Activated naive CD4-positive, alpha-beta T cell treated with anti-CD3 and anti-CD28 coated beads for 36 hours (primary cell): Measurements from ENCODE around the gene CKS2. TPM values are rescaled to one million over a fixed set of nuclear protein-coding genes. Genes with fewer than 3 reads are reported as not detected.
A peak's percentile ranks its signal among the peaks of the same experiment; 100 is the strongest.

Source experiments
- CTCF ChIA-PET: fragments of 350-600 bp; sonication (Branson Sonifier 250); formaldehyde crosslinking; loops from one replicate; lab custom pipeline; 2021; ENCODE audit warnings: antibody characterized with exemption; lab: Charles Lee
- DNase-seq: peaks from one replicate; pipeline ENCODE4 v3.0.0-alpha.2; 2020
- H3K27ac Mint-ChIP-seq: one replicate; pipeline ENCODE4 v1.8.0; 2021; ENCODE audit warnings: mild to moderate bottlenecking, mixed read lengths
- H3K27me3 Mint-ChIP-seq: one replicate; pipeline ENCODE4 v1.8.0; 2021; ENCODE audit warnings: low read depth, mixed read lengths
- H3K36me3 Mint-ChIP-seq: one replicate; pipeline ENCODE4 v1.8.0; 2021; ENCODE audit warnings: low read depth, mixed read lengths
- H3K4me1 Mint-ChIP-seq: one replicate; pipeline ENCODE4 v1.8.0; 2021; ENCODE audit warnings: low read depth, mixed read lengths
- H3K4me3 Mint-ChIP-seq: one replicate; pipeline ENCODE4 v1.8.0; 2021; ENCODE audit warnings: mild to moderate bottlenecking, moderate library complexity, mixed read lengths
- H3K9me3 Mint-ChIP-seq: one replicate; pipeline ENCODE4 v1.8.0; 2021; ENCODE audit warnings: mixed read lengths
- intact Hi-C: fragments of 100-400 bp; cut with micrococcal nuclease; formaldehyde crosslinking; loops from one replicate; pipeline ENCODE4 v1.15.1; 2023
- total RNA-seq, 2 experiments: library from RNA; stranded (reverse); gene quantifications; one replicate each; pipeline ENCODE4 v1.2.3, GENCODE V29; 2021

CKS2 gene
- total RNA-seq, 2 experiments from 2014 or later, result 278 to 292 TPM

DNA sequence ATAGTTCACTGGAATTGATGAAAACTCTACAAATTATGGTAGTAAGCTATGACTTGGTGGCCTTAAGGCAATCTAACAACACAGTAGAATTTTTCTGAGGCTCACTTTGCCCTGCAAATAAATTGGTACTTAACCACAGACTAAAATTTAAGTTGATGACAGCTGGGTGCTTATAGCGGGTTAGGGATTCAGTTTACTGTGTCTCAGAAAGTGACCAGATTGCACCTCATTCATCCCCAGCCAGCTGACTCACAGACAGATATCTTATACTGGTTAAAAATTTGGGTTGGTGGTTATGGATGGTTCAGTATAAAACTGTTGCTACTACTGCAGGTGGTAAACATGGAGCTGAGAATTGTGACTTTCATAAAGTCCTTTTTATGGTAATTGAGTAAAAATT is 2.8 kb downstream of the CKS2 start:
- CTCF ChIA-PET, result no interaction called here
- Mint-ChIP-seq H3K4me1 (peaks cover 63% of the 10 kb centered on the region), H3K27me3 (no peaks in the 10 kb centered on the region), H3K36me3 (peaks cover 63% of the 10 kb centered on the region), H3K9me3 (no peaks in the 10 kb centered on the region), H3K27ac (no peak overlapping the region), H3K4me3 (peak overlapping the region; percentile 96)
- DNase-seq, result peak; percentile 23
- intact Hi-C loops, result loop anchor here (5.0 to 10.0 kb wide), 4 partner anchors 181 to 1342 kb away; partner anchors contain the start of genes CDK20, SEMA4D and SPIN1

DNA sequence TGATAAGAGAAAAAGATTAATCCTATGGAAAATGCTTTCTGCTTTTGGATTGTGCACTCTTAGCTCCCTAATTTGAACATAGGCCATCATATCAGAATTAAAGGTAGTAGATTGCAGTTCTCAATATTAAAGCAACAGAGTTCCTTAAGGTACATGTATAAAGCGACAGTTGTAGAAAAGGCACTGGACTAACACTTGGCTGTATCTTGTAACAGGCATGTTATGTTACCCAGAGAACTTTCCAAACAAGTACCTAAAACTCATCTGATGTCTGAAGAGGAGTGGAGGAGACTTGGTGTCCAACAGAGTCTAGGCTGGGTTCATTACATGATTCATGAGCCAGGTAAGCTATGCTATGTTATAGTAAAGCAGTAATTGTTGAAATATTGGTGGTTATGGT is 4.0 kb downstream of the CKS2 start:
- H3K4me1 Mint-ChIP-seq, result peaks cover 60% of the 10 kb centered on the region
- DNase-seq, result no peak
- H3K4me3 Mint-ChIP-seq, result peak overlapping the region; percentile 96
- CTCF ChIA-PET, result no interaction called here
- peak overlapping the region; percentile 50 for H3K27ac Mint-ChIP-seq
- peaks cover 64% of the 10 kb centered on the region for H3K36me3 Mint-ChIP-seq
- intact Hi-C loops, result loop anchor here (5.0 to 10.0 kb wide), 4 partner anchors 180 to 1343 kb away; partner anchors contain the start of genes CDK20, SEMA4D and SPIN1
- H3K27me3 Mint-ChIP-seq, result no peaks in the 10 kb centered on the region
- no peaks in the 10 kb centered on the region for H3K9me3 Mint-ChIP-seq

DNA sequence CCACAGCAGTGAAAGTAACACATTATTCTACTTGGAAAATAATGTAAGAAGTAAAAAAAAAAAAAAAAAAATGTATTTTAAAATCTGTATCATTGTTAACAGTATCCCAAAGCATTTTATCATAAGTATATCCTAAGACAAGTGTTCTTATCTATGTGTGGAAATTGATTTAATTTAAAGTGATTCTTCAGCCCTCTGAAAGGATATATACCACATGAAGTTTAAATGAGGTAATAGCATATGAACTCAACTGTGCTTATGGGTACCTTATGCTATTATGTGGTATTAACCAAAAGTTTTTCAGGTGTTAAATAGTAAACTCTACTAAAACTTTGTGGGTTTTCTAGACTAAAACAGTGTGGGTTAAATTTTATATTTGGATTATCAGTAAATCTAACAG is 4.5 kb downstream of the CKS2 start:
- peaks cover 65% of the 10 kb centered on the region for H3K4me1 Mint-ChIP-seq
- H3K36me3 Mint-ChIP-seq, result peaks cover 62% of the 10 kb centered on the region
- H3K27me3 Mint-ChIP-seq, result no peaks in the 10 kb centered on the region
- no peaks in the 10 kb centered on the region for H3K9me3 Mint-ChIP-seq
- no peak overlapping the region for H3K4me3 Mint-ChIP-seq
- no peak for DNase-seq
- intact Hi-C loops, result loop anchor here (10.0 kb wide), 2 partner anchors 179 to 669 kb away; partner anchors contain the start of gene SEMA4D
- no peak overlapping the region for H3K27ac Mint-ChIP-seq
- CTCF ChIA-PET, result no interaction called here

DNA sequence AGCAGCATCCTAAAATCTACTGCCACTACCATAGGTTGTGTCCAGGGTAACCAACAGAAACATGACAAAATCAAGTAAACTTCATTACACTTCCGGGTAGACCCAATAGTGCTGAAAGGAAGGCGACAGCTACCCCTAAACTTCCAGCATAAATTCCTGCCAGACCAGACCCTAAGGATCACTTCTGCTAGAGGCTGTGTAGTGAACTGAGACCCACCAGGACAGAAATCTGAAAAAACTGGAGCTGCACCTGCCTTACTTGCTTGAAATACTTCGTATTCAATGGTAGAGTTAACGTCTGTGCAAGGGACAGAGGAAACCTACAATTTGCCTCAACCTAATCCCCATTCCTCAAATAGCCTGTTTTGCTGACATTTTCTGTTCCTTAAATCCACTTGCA is 6.3 kb downstream of the CKS2 start:
- intact Hi-C loops, result loop anchor here (10.0 kb wide), 2 partner anchors 178 to 668 kb away; partner anchors contain the start of gene SEMA4D
- H3K27me3 Mint-ChIP-seq, result no peaks in the 10 kb centered on the region
- H3K9me3 Mint-ChIP-seq, result no peaks in the 10 kb centered on the region
- H3K27ac Mint-ChIP-seq, result peak overlapping the region; percentile 93
- H3K4me1 Mint-ChIP-seq, result peaks cover 79% of the 10 kb centered on the region
- H3K4me3 Mint-ChIP-seq, result peak overlapping the region; percentile 89
- CTCF ChIA-PET, result no interaction called here
- DNase-seq, result no peak
- peaks cover 67% of the 10 kb centered on the region for H3K36me3 Mint-ChIP-seq

- no peaks in the 10 kb centered on the region for H3K9me3 Mint-ChIP-seq
- CTCF ChIA-PET, result interaction anchor here (0.5 to 1.2 kb wide), 4 partner anchors 9 to 956 kb away, joined by 3 to 6 read pairs (median 3); no protein-coding TSS in a partner anchor
- peak; percentile 95 for DNase-seq
- peak within 1 kb of the TSS; percentile 89 for H3K4me3 Mint-ChIP-seq
- peak within 1 kb of the TSS; percentile 93 for H3K27ac Mint-ChIP-seq
- no peaks in the 10 kb centered on the region for H3K27me3 Mint-ChIP-seq
- intact Hi-C loops, result loop anchor here (1.0 to 10.0 kb wide), 8 partner anchors 8 to 666 kb away; partner anchors contain the start of gene SEMA4D
- H3K4me1 Mint-ChIP-seq, result peaks cover 79% of the 10 kb centered on the region
- peaks cover 61% of the 10 kb centered on the region for H3K36me3 Mint-ChIP-seq
Observed at GRCh38 chr9:89318123-89319014, 7.4 kb downstream of the CKS2 start, which contains the start of gene SECISBP2. SECISBP2 (plus strand) TSS chr9:89318500; CDS start chr9:89318577, 77 bp downstream.

- Mint-ChIP-seq H3K36me3 (peaks cover 54% of the 10 kb centered on the region), H3K4me1 (peaks cover 79% of the 10 kb centered on the region), H3K4me3 (peak overlapping the region; percentile 89), H3K9me3 (no peaks in the 10 kb centered on the region), H3K27ac (peak overlapping the region; percentile 93), H3K27me3 (no peaks in the 10 kb centered on the region)
- intact Hi-C loops, result loop anchor here (1.0 to 10.0 kb wide), 5 partner anchors 21 to 666 kb away; partner anchors contain the start of gene SEMA4D
- DNase-seq, result no peak
- CTCF ChIA-PET, result interaction anchor here (0.7 to 1.3 kb wide), 5 partner anchors 8 to 230 kb away, joined by 3 to 6 read pairs (median 3); no protein-coding TSS in a partner anchor
Observed at GRCh38 chr9:89319015-89319905, 8.3 kb downstream of the CKS2 start.

DNA sequence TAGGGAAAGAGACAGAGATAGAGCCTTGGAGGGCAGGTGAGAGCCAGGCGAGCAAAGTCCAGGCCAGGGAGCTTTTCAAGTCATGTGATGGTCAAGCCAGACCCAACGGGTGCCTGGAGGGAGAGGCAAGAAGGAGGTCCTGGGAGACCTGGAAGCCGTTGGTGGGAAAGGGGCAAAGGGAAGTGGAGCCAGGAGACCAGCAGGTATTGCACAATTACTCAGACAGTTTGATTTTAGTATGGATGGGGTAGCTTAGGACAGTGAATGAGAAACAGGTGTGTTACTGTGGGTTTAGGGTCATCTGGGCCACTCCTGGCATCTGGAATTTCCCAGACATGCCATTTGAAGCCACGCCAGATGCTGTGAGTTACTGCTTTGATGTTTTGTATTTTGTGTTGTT is 12.4 kb downstream of the CKS2 start:
- intact Hi-C loops, result no loop called here

DNA sequence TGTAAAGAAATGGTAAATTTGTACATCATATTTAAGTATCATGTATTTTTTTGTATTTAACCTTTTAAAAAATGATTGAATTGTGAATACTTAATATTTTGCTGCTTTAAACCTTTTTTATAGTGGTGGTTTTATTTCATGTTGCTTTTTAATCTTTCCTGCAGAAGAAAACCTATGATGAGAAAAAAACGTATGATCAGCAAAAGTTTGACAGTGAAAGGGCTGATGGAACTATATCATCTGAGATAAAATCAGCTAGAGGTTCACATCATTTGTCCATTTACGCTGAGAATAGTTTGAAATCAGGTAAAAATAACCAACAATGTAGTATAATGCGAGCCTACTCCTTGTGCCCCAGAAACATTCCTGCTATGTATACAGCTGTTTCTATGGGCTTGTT is 14.7 kb downstream of the CKS2 start:
- CTCF ChIA-PET, result no interaction called here
- intact Hi-C loops, result no loop called here
- no peak for DNase-seq
- Mint-ChIP-seq H3K36me3 (peaks cover 34% of the 10 kb centered on the region), H3K4me1 (peaks cover 46% of the 10 kb centered on the region), H3K27ac (no peak overlapping the region), H3K27me3 (no peaks in the 10 kb centered on the region), H3K9me3 (no peaks in the 10 kb centered on the region), H3K4me3 (no peak overlapping the region)

More for the DNA sequence above, 12.4 kb downstream of the CKS2 start:
- no peaks in the 10 kb centered on the region for H3K9me3 Mint-ChIP-seq
- peak overlapping the region; percentile 19 for H3K27ac Mint-ChIP-seq
- H3K4me3 Mint-ChIP-seq, result no peak overlapping the region
- peaks cover 58% of the 10 kb centered on the region for H3K4me1 Mint-ChIP-seq
- peaks cover 25% of the 10 kb centered on the region for H3K36me3 Mint-ChIP-seq
- no peaks in the 10 kb centered on the region for H3K27me3 Mint-ChIP-seq
- DNase-seq, result no peak
- CTCF ChIA-PET, result interaction anchor here (0.7 to 1.4 kb wide), 2 partner anchors 14 to 225 kb away, joined by 4 read pairs; no protein-coding TSS in a partner anchor

DNA sequence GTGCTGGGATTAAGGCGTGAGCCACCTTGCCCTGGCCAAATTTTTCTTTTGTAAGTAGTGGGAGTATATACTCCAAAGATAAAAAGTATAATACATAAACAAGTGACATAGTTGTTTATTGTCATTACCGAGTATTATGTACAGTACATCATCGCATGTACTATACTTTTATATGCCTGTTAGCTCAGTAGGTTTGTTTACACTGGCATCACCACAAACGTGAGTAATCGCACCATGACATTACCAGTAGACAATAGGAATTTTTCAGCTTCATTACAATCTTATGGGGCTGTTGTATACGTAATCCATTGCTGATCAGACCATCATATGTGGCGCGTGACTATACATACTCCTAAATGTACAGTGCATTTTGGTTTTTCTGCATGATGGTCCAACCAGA is 17.1 kb downstream of the CKS2 start:
- no peak for DNase-seq
- Mint-ChIP-seq H3K4me3 (no peak overlapping the region), H3K27ac (no peak overlapping the region), H3K36me3 (peaks cover 26% of the 10 kb centered on the region), H3K9me3 (no peaks in the 10 kb centered on the region), H3K4me1 (peaks cover 23% of the 10 kb centered on the region), H3K27me3 (no peaks in the 10 kb centered on the region)
- intact Hi-C loops, result no loop called here
- CTCF ChIA-PET, result interaction anchor here (1.8 kb wide), 1 partner anchor 10 kb away, joined by 6 read pairs; the partner anchor contains the start of gene SECISBP2

GRCh38 chr9:89329917-89330316 is 18.9 kb downstream of the CKS2 start:
- CTCF ChIA-PET, result no interaction called here
- intact Hi-C loops, result no loop called here
- H3K4me1 Mint-ChIP-seq, result peaks cover 13% of the 10 kb centered on the region
- H3K36me3 Mint-ChIP-seq, result peaks cover 39% of the 10 kb centered on the region
- no peak for DNase-seq
- H3K9me3 Mint-ChIP-seq, result no peaks in the 10 kb centered on the region
- H3K27me3 Mint-ChIP-seq, result no peaks in the 10 kb centered on the region
- no peak overlapping the region for H3K4me3 Mint-ChIP-seq
- no peak overlapping the region for H3K27ac Mint-ChIP-seq

- DNase-seq, result no peak
- no peak overlapping the region for H3K27ac Mint-ChIP-seq
- intact Hi-C loops, result no loop called here
- peaks cover 7% of the 10 kb centered on the region for H3K4me1 Mint-ChIP-seq
- H3K27me3 Mint-ChIP-seq, result no peaks in the 10 kb centered on the region
- CTCF ChIA-PET, result no interaction called here
- H3K36me3 Mint-ChIP-seq, result peaks cover 37% of the 10 kb centered on the region
- no peak overlapping the region for H3K4me3 Mint-ChIP-seq
- H3K9me3 Mint-ChIP-seq, result no peaks in the 10 kb centered on the region
Observed at GRCh38 chr9:89330513-89330912, 19.5 kb downstream of the CKS2 start.
